ENCODE measurements around the gene LCORL. TPM values are rescaled to one million over a fixed set of nuclear protein-coding genes. Genes with fewer than 3 reads are reported as not detected.

LCORL gene
- total and polyA plus RNA-seq, 2 donors (not counting 3 experiments of a cell fraction or from before 2014, with no cell fraction given): 2.8 to 23.9 TPM

- Histone ChIP-seq H2AFZ (ENCODE audit: low read depth, low read length) (peak within 1 kb of the TSS; percentile 94), H3K27ac (ENCODE audit: insufficient read depth, low read depth, low read length) (peak within 1 kb of the TSS; percentile 68), H3K4me3 (replicated peaks in 1 of 3; ENCODE audit: insufficient read depth in 1 of 3, low read depth in 1 of 3, low read length in 3 of 3) (peak within 1 kb of the TSS; percentile 74 to 97 (median 86)), H3K9me1 (replicated peaks; ENCODE audit: control insufficient read depth, extremely low read depth, insufficient read depth, low read length) (no peaks in the 10 kb centered on the region), H3K79me2 (ENCODE audit: control insufficient read depth, insufficient read depth, low read length) (peaks cover 96% of the 10 kb centered on the region), H3K27me3 (ENCODE audit: control insufficient read depth in 2 of 2, insufficient read depth in 2 of 2, low read length in 2 of 2) (no peaks in the 10 kb centered on the region), H4K20me1 (replicated peaks; ENCODE audit: control insufficient read depth, extremely low read depth, insufficient read depth, low read length) (peaks cover 2% of the 10 kb centered on the region), H3K9me3 (replicated peaks; ENCODE audit: control insufficient read depth, insufficient read depth, low read length) (no peaks in the 10 kb centered on the region), H3K4me2 (ENCODE audit: insufficient read depth, low read length) (peak within 1 kb of the TSS; percentile 98), H3K4me1 (ENCODE audit: control insufficient read depth, extremely low read depth, insufficient read depth, low read length) (peaks cover 45% of the 10 kb centered on the region), H3K9ac (replicated peaks; ENCODE audit: extremely low read depth, insufficient read depth, low read length) (peak within 1 kb of the TSS; percentile 92), H3K36me3 (ENCODE audit: control insufficient read depth in 2 of 2, extremely low read depth in 1 of 2, insufficient read depth in 2 of 2, low read length in 2 of 2) (peaks cover 0 to 7% of the 10 kb centered on the region in 2 experiments)
- intact Hi-C loops (cut with micrococcal nuclease): loop anchor here (1.0 to 5.0 kb wide), 7 partner anchors 173 to 722 kb away; partner anchors contain the start of genes LAP3 and MED28
- FAIRE-seq: peak; percentile 87
- TSS peak; percentile 39 for BruUV-seq (replicated peaks)
- dilution Hi-C loops (cut with MboI; ENCODE audit: extremely low pct_ligation_motif_present, low sequenced_read_pairs): no loop called here
- TF ChIP-seq MAX (IDR thresholded peaks at IDR 0.05; ENCODE audit: insufficient read depth, insufficient read length): peak; percentile 68
- TF ChIP-seq MYC (IDR thresholded peaks at IDR 0.05; ENCODE audit: low read depth, low read length): no peak
- TF ChIP-seq GATA2 (IDR thresholded peaks at IDR 0.05; ENCODE audit: insufficient read depth, insufficient read length, low read depth, low read length): no peak
- TF ChIP-seq POLR2AphosphoS5 (IDR thresholded peaks at IDR 0.05; ENCODE audit: insufficient read depth, low read depth, low read length): peak; percentile 73
- TF ChIP-seq POLR2A (IDR thresholded peaks at IDR 0.05; ENCODE audit: low read depth, low read length): peak; percentile 94
- TF ChIP-seq JUN (IDR thresholded peaks at IDR 0.05; ENCODE audit: borderline replicate concordance, insufficient read depth, insufficient read length, low read depth): no peak
- TF ChIP-seq EZH2 (IDR thresholded peaks at IDR 0.05; ENCODE audit: borderline replicate concordance, low read depth, low read length, severe bottlenecking): no peak
- no peak for TF ChIP-seq FOS (IDR thresholded peaks at IDR 0.05; ENCODE audit: borderline replicate concordance, insufficient read depth, low read length)
- CTCF ChIA-PET: interaction anchor here (0.6 to 5.2 kb wide), 8 partner anchors 11 to 785 kb away, joined by 3 to 50 read pairs (median 3); partner anchors contain the start of gene MED28
- DNase-seq (ENCODE audit: low read depth, low spot score): peak; percentile 100
- POLR2A ChIA-PET: no interaction called here
These were observed 211.1 kb downstream of the LCORL start, which contains the start of the genes DCAF16 and NCAPG for GRCh38 chr4:17810260-17811077. DCAF16 (minus strand) TSS chr4:17810757; CDS start chr4:17804141, 6,616 bp downstream. NCAPG (plus strand) TSS chr4:17810979; CDS start chr4:17811078, 99 bp downstream.

Data from endothelial cell of umbilical vein (primary cell).